ENCODE results near the gene CD99L2.

DNA sequence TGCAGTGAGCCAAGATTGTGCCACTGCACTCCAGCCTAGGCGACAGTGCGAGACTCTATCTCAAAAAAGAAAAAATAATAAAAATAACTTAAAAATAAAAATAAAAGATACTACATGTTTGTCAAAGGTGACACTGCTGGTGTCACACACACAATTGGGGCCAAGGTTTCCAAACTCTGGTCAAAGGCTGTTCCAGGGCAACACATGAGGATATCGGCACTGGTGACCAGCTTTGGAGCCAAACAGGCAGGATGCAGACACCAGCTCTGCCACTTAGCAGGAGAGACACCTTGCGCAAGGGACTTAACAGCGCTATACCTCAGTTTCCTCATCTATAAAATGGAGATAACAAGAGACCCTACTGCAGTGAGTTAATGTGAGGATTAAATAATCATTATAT is 52.3 kb downstream of the CD99L2 start:
- TF ChIP-seq POLR2A (IDR thresholded peaks at IDR 0.05; ENCODE audit: low read length) (no peak), GATA1 (IDR thresholded peaks at IDR 0.05; ENCODE audit: low read depth, low read length) (no peak)
